Naive thymus-derived CD4-positive, alpha-beta T cell (primary cell): ENCODE measurements around the gene C8G. TPM values are rescaled to one million over a fixed set of nuclear protein-coding genes. Genes with fewer than 3 reads are reported as not detected.

Experiments
- ATAC-seq: fragments of 150-1000 bp; cut with Tn5 transposase; 2 replicates; pipeline ENCODE4 v1.10.0; 2021; ENCODE audit warnings: mild to moderate bottlenecking, moderate library complexity
- CTCF ChIA-PET: fragments of 350-600 bp; sonication (Branson Sonifier 250); formaldehyde crosslinking; loops from one replicate; lab custom pipeline; 2021; ENCODE audit warnings: antibody characterized with exemption; lab: Charles Lee
- POLR2A ChIA-PET: fragments of 350-600 bp; sonication (Branson Sonifier 250); formaldehyde crosslinking; loops from one replicate; lab custom pipeline; 2021; ENCODE audit warnings: antibody characterized with exemption, inconsistent platforms; lab: Charles Lee
- DNase-seq, 9 donors: peaks; one replicate each; pipeline versions ENCODE4 v3.0.0 to v3.0.0-alpha.2; 2020 to 2022; ENCODE audit warnings: mixed read lengths in 1 of 9
- H3K27ac ChIP-seq: one replicate; pipeline ENCODE4 v1.7.0; 2013; ENCODE audit warnings: mild to moderate bottlenecking, low read depth, low read length, moderate library complexity
- H3K27me3 ChIP-seq, 2 donors: one replicate each; pipeline ENCODE4 v1.7.0; 2013; ENCODE audit warnings: low read length in 2 of 2, mild to moderate bottlenecking in 2 of 2, moderate library complexity in 2 of 2; ENCODE audit not compliant: control insufficient read depth in 2 of 2, insufficient read depth in 2 of 2
- H3K36me3 ChIP-seq, 3 experiments: 1 replicate in 2 of 3; 2 replicates in 1 of 3; pipeline ENCODE4 v1.7.0; 2013; ENCODE audit warnings: low read length in 3 of 3, mild to moderate bottlenecking in 3 of 3, moderate library complexity in 1 of 3; ENCODE audit not compliant: insufficient read depth in 3 of 3, control insufficient read depth in 2 of 3
- H3K4me1 ChIP-seq, 2 donors: one replicate each; pipeline ENCODE4 v1.7.0; 2013; ENCODE audit warnings: low read length in 2 of 2, mild to moderate bottlenecking in 2 of 2, moderate library complexity in 1 of 2; ENCODE audit not compliant: control insufficient read depth in 2 of 2, insufficient read depth in 2 of 2
- H3K4me3 ChIP-seq: 2 replicates; pipeline ENCODE4 v1.7.0; 2013; ENCODE audit warnings: mild to moderate bottlenecking, low read length
- H3K9me3 ChIP-seq, 3 experiments: 1 replicate in 2 of 3; 2 replicates in 1 of 3; pipeline ENCODE4 v1.7.0; 2013; ENCODE audit warnings: low read length in 3 of 3; ENCODE audit not compliant: control insufficient read depth in 2 of 3
- H3K27ac Mint-ChIP-seq, 9 donors: one replicate each; pipeline ENCODE4 v1.8.0; 2020 to 2022; ENCODE audit warnings: mixed read lengths in 9 of 9, mild to moderate bottlenecking in 8 of 9, moderate library complexity in 5 of 9, inconsistent platforms in 2 of 9
- H3K27me3 Mint-ChIP-seq, 5 donors: one replicate each; pipeline ENCODE4 v1.8.0; 2021 to 2022; ENCODE audit warnings: mixed read lengths in 5 of 5, mild to moderate bottlenecking in 1 of 5
- H3K36me3 Mint-ChIP-seq, 5 donors: one replicate each; pipeline ENCODE4 v1.8.0; 2020 to 2022; ENCODE audit warnings: mixed read lengths in 5 of 5, mild to moderate bottlenecking in 3 of 5, inconsistent platforms in 1 of 5
- H3K4me1 Mint-ChIP-seq, 7 donors: one replicate each; pipeline ENCODE4 v1.8.0; 2020 to 2022; ENCODE audit warnings: mixed read lengths in 7 of 7, mild to moderate bottlenecking in 3 of 7, inconsistent platforms in 1 of 7
- H3K4me3 Mint-ChIP-seq, 10 donors: one replicate each; pipeline ENCODE4 v1.8.0; 2020 to 2022; ENCODE audit warnings: mild to moderate bottlenecking in 10 of 10, mixed read lengths in 10 of 10, moderate library complexity in 6 of 10, inconsistent platforms in 2 of 10
- H3K9me3 Mint-ChIP-seq, 11 donors: one replicate each; pipeline ENCODE4 v1.8.0; 2020 to 2022; ENCODE audit warnings: mixed read lengths in 11 of 11, mild to moderate bottlenecking in 4 of 11, inconsistent platforms in 1 of 11, moderate library complexity in 1 of 11
- intact Hi-C, 2 donors: fragments of 100-400 bp; cut with micrococcal nuclease; formaldehyde crosslinking; loops; one replicate each; pipeline ENCODE4 v1.15.1; 2023
- polyA plus RNA-seq, 2 donors: library from polyadenylated mRNA; unstranded; fragments of 300-500 nt; fragmentation: Illumina TruSeq; gene quantifications; one replicate each; pipeline ENCODE4 v1.2.3, GENCODE V29; 2021
- total RNA-seq, 6 experiments: library from RNA in 5 of 6; stranded (reverse) in 5 of 6; gene quantifications; 1 replicate in 5 of 6; 2 replicates in 1 of 6; pipeline ENCODE4 v1.2.3 and lab custom pipeline; 2021 to 2026

The C8G gene
- total and polyA plus RNA-seq, 7 experiments from 2014 or later = 0.77 to 3.6 (median 1.4) TPM; not detected in 2

- Histone ChIP-seq H3K4me3 (no peak overlapping the region), H3K9me3 (no peaks in the 10 kb centered on the region), H3K4me1 (peaks cover 13 to 23% of the 10 kb centered on the region in 2 donors), H3K27ac (no peak overlapping the region), H3K27me3 (no peaks in the 10 kb centered on the region), H3K36me3 (no peaks in the 10 kb centered on the region)
- Mint-ChIP-seq H3K27ac (no peak overlapping the region), H3K4me1 (peaks cover 0 to 19% (median 7%) of the 10 kb centered on the region in 7 donors), H3K4me3 (no peak overlapping the region), H3K9me3 (no peaks in the 10 kb centered on the region), H3K27me3 (peaks cover 0 to 4% (median 0%) of the 10 kb centered on the region in 5 donors), H3K36me3 (no peaks in the 10 kb centered on the region)
- ATAC-seq = no peak
- intact Hi-C loops = no loop called here
- no peak for DNase-seq
- ChIA-PET POLR2A (interaction anchor here (1.0 kb wide), 1 partner anchor 11 kb away, joined by 3 read pairs; no protein-coding TSS in a partner anchor), CTCF (no interaction called here)
Measured at GRCh38 chr9:136972743-136973142, 27.7 kb downstream of the C8G start.

- H3K4me1 Mint-ChIP-seq = peaks cover 0 to 19% (median 7%) of the 10 kb centered on the region in 7 donors
- H3K36me3 Mint-ChIP-seq = no peaks in the 10 kb centered on the region
- Histone ChIP-seq H3K36me3 (no peaks in the 10 kb centered on the region), H3K9me3 (no peaks in the 10 kb centered on the region), H3K27ac (no peak overlapping the region), H3K4me1 (peaks cover 13 to 23% of the 10 kb centered on the region in 2 donors), H3K4me3 (no peak overlapping the region), H3K27me3 (no peaks in the 10 kb centered on the region)
- intact Hi-C loops = no loop called here
- H3K4me3 Mint-ChIP-seq = no peak overlapping the region
- ATAC-seq = no peak
- ChIA-PET CTCF (interaction anchor here (0.7 kb wide), 1 partner anchor 56 kb away, joined by 3 read pairs; no protein-coding TSS in a partner anchor), POLR2A (interaction anchor here (0.8 to 1.4 kb wide), 3 partner anchors 9 to 19 kb away, joined by 3 to 6 read pairs (median 3); partner anchors contain the start of gene PAXX)
- no peaks in the 10 kb centered on the region for H3K9me3 Mint-ChIP-seq
- peaks cover 0 to 4% (median 0%) of the 10 kb centered on the region in 5 donors for H3K27me3 Mint-ChIP-seq
- H3K27ac Mint-ChIP-seq = no peak overlapping the region
- no peak for DNase-seq
Measured at GRCh38 chr9:136973618-136974617, 28.9 kb downstream of the C8G start.

DNA sequence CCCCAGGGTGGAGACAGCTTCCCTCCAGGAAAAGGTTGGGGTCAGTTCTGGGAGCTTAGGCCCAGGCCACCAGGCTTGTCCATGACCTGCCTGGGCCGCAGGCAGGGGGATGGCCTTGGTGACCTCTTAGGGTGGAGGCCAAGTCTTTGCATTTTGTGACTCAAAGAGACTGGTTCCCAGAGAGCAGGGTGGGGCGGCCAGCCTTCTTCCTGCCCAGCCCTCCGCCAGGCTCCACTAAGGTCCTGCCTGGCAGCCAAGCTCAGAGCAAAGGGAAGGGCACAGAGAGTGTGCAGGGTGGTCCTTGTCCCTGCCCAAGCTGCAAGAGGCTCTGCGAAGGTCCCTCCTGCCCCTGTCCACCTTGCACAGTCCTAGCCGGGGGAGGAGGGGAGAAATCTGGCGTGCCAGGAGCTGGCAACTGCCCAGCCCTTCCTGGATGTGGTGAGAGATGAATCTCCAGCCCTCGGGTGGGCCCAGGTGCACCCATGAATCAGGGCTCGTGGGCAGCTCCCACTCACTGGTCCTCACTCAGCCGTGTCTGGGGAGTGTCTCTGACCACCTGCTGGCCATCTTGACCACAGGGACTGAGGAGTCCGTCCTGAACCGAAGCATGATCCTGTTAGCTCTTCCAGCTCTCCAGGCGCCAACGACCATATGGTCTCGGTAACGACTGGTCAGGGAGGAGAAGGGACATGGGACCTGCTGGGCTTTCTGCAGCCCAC lies 29.9 kb downstream of the C8G start:
- Mint-ChIP-seq H3K9me3 (no peaks in the 10 kb centered on the region), H3K4me1 (peaks cover 0 to 19% (median 7%) of the 10 kb centered on the region in 7 donors), H3K27ac (peak overlapping the region in 1 of 9 donors; percentile 45), H3K27me3 (peaks cover 0 to 4% (median 0%) of the 10 kb centered on the region in 5 donors), H3K36me3 (no peaks in the 10 kb centered on the region), H3K4me3 (peak overlapping the region in 4 of 10 donors; percentile 9 to 55 (median 42))
- H3K27me3 ChIP-seq = no peaks in the 10 kb centered on the region
- peak overlapping the region; percentile 33 for H3K4me3 ChIP-seq
- CTCF ChIA-PET = interaction anchor here (0.7 kb wide), 1 partner anchor 55 kb away, joined by 3 read pairs; no protein-coding TSS in a partner anchor
- POLR2A ChIA-PET = interaction anchor here (1.4 kb wide), 1 partner anchor 18 kb away, joined by 6 read pairs; the partner anchor contains the start of gene PAXX
- ATAC-seq (no peak), DNase-seq (no peak)
- no peaks in the 10 kb centered on the region for H3K36me3 ChIP-seq
- H3K9me3 ChIP-seq = no peaks in the 10 kb centered on the region
- no peak overlapping the region for H3K27ac ChIP-seq
- intact Hi-C loops = no loop called here
- H3K4me1 ChIP-seq = peaks cover 13 to 23% of the 10 kb centered on the region in 2 donors

DNA sequence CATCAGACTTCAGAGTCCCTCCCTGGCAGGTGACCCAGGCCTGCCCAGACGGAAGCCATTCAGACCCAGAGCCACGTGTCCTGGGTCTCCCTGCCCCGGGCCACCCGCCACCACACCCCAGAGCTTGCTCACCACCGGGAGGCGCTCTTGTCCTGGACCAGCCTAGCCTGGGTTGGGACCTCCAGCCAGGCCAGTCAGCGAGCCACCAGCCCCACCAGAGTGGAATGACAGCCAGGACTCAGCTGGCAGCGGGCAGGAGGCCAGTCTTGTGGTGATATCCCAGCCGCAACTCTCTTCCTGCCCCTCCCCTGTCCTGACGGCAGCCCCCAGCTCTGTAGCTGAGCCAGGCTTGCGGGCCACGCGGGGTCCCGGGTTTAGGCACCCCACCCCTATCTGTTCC lies 30.6 kb downstream of the C8G start:
- H3K9me3 Mint-ChIP-seq = no peaks in the 10 kb centered on the region
- peak overlapping the region in 4 of 10 donors; percentile 9 to 55 (median 42) for H3K4me3 Mint-ChIP-seq
- peaks cover 0 to 19% (median 7%) of the 10 kb centered on the region in 7 donors for H3K4me1 Mint-ChIP-seq
- intact Hi-C loops = no loop called here
- H3K9me3 ChIP-seq = no peaks in the 10 kb centered on the region
- peaks cover 0 to 4% (median 0%) of the 10 kb centered on the region in 5 donors for H3K27me3 Mint-ChIP-seq
- no peak for DNase-seq
- no peaks in the 10 kb centered on the region for H3K27me3 ChIP-seq
- H3K4me3 ChIP-seq = no peak overlapping the region
- ATAC-seq = no peak
- CTCF ChIA-PET = interaction anchor here (0.6 to 0.7 kb wide), 2 partner anchors 25 to 45 kb away, joined by 3 read pairs; no protein-coding TSS in a partner anchor
- no peaks in the 10 kb centered on the region for H3K36me3 Mint-ChIP-seq
- H3K27ac Mint-ChIP-seq = no peak overlapping the region
- H3K4me1 ChIP-seq = peaks cover 13 to 23% of the 10 kb centered on the region in 2 donors
- POLR2A ChIA-PET = interaction anchor here (1.4 kb wide), 1 partner anchor 17 kb away, joined by 6 read pairs; the partner anchor contains the start of gene PAXX
- H3K27ac ChIP-seq = no peak overlapping the region
- no peaks in the 10 kb centered on the region for H3K36me3 ChIP-seq

GRCh38 chr9:136977223-136977622 lies 32.2 kb downstream of the C8G start, which contains the start of gene PTGDS:
TSS of gene PTGDS (plus strand) at chr9:136977504. CDS start at chr9:136977579, 75 bp downstream.
- Histone ChIP-seq H3K36me3 (no peaks in the 10 kb centered on the region), H3K4me1 (peaks cover 13 to 23% of the 10 kb centered on the region in 2 donors), H3K27ac (no peak within 1 kb of the TSS), H3K4me3 (no peak within 1 kb of the TSS), H3K27me3 (no peaks in the 10 kb centered on the region), H3K9me3 (no peaks in the 10 kb centered on the region)
- DNase-seq (no peak), ATAC-seq (no peak)
- ChIA-PET POLR2A (interaction anchor here (0.9 kb wide), 1 partner anchor 153 kb away, joined by 3 read pairs; no protein-coding TSS in a partner anchor), CTCF (no interaction called here)
- Mint-ChIP-seq H3K4me3 (peak within 1 kb of the TSS in 4 of 10 donors; percentile 23 to 42 (median 40)), H3K9me3 (no peaks in the 10 kb centered on the region), H3K27me3 (peaks cover 0 to 5% (median 3%) of the 10 kb centered on the region in 5 donors), H3K4me1 (peaks cover 0 to 19% (median 7%) of the 10 kb centered on the region in 7 donors), H3K27ac (peak within 1 kb of the TSS in 1 of 9 donors; percentile 33), H3K36me3 (no peaks in the 10 kb centered on the region)
- intact Hi-C loops = no loop called here

DNA sequence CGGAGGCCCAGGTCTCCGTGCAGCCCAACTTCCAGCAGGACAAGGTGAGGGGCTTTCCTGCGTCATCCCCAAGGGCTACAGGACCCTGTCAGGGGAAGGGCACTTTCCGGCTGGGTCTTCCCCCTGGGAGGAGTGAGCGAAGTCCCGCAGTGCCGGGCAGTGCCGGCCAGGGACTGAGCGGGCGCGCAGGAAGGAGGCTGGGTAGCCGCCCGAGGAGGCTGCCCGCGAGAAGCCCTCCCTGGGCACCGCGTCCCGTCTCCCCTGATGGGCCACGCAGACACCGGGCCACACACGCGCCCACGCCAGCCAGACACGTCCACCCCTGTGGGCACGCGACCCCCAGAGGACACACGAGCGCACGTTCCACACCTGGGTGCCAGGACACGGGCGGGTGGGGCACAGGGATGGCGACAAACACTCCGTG lies 32.6 kb downstream of the C8G start:
- H3K9me3 ChIP-seq = no peaks in the 10 kb centered on the region
- ATAC-seq (no peak), DNase-seq (no peak)
- H3K4me3 ChIP-seq = no peak overlapping the region
- intact Hi-C loops = loop anchor here (1.0 kb wide), 4 partner anchors 15 to 187 kb away; partner anchors contain the start of gene PAXX (in 2 of the 2)
- POLR2A ChIA-PET = interaction anchor here (1.1 kb wide), 1 partner anchor 29 kb away, joined by 3 read pairs; no protein-coding TSS in a partner anchor
- H3K9me3 Mint-ChIP-seq = no peaks in the 10 kb centered on the region
- no peaks in the 10 kb centered on the region for H3K27me3 ChIP-seq
- no peak overlapping the region for H3K27ac ChIP-seq
- H3K27me3 Mint-ChIP-seq = peaks cover 0 to 5% (median 3%) of the 10 kb centered on the region in 5 donors
- H3K36me3 ChIP-seq = no peaks in the 10 kb centered on the region
- CTCF ChIA-PET = no interaction called here
- peaks cover 13 to 23% of the 10 kb centered on the region in 2 donors for H3K4me1 ChIP-seq
- H3K4me3 Mint-ChIP-seq = peak overlapping the region in 2 of 10 donors; percentile 41 to 42
- H3K27ac Mint-ChIP-seq = peak overlapping the region in 1 of 9 donors; percentile 33
- H3K4me1 Mint-ChIP-seq = peaks cover 0 to 19% (median 7%) of the 10 kb centered on the region in 7 donors
- no peaks in the 10 kb centered on the region for H3K36me3 Mint-ChIP-seq
